Sigmoid colon (tissue), 7 donors: ENCODE results near the gene PKP1. TPM values are rescaled to one million over a fixed set of nuclear protein-coding genes. Genes with fewer than 3 reads are reported as not detected.

Experiments used
- DNase-seq: peaks from one replicate; pipeline ENCODE4 v3.0.0-alpha.2; 2019
- H3K27ac ChIP-seq, 4 donors: fragments of 200-600 bp; sonication (generic); one replicate each; pipeline ENCODE4 v1.5.1; 2016 to 2019; ENCODE audit warnings: mild to moderate bottlenecking in 1 of 4
- H3K27me3 ChIP-seq, 3 donors: fragments of 200-600 bp; sonication (generic); one replicate each; pipeline ENCODE4 v1.5.1; 2019; ENCODE audit warnings: mild to moderate bottlenecking in 1 of 3
- H3K36me3 ChIP-seq, 4 donors: fragments of 200-600 bp; sonication (generic); one replicate each; pipeline ENCODE4 v1.5.1; 2016 to 2019
- H3K4me1 ChIP-seq, 4 donors: fragments of 200-600 bp; sonication (generic); one replicate each; pipeline ENCODE4 v1.5.1; 2017 to 2019
- H3K4me3 ChIP-seq, 4 donors: fragments of 200-600 bp; sonication (generic); one replicate each; pipeline ENCODE4 v1.5.1; 2017 to 2019; ENCODE audit warnings: mild to moderate bottlenecking in 2 of 4, moderate library complexity in 1 of 4
- H3K9me3 ChIP-seq, 4 donors: fragments of 200-600 bp in 3 of 4; sonication (generic) in 3 of 4; one replicate each; pipeline versions ENCODE4 v1.5.1 to v1.6.1; 2013 to 2019
- EP300 ChIP-seq, 4 donors: sonication (generic); formaldehyde crosslinking; IDR thresholded peaks; one replicate each; pipeline ENCODE4 v1.6.1; 2017; ENCODE audit warnings: antibody characterized with exemption in 4 of 4
- POLR2A ChIP-seq, 2 donors: fragments of 450-650 bp; IDR thresholded peaks; one replicate each; pipeline ENCODE4 v1.6.1; 2016; ENCODE audit warnings: antibody characterized with exemption in 2 of 2, mild to moderate bottlenecking in 2 of 2, moderate library complexity in 2 of 2
- POLR2AphosphoS5 ChIP-seq, 4 donors: sonication (generic); formaldehyde crosslinking; IDR thresholded peaks; one replicate each; pipeline ENCODE4 v1.6.1; 2017; ENCODE audit warnings: antibody characterized with exemption in 4 of 4
- WGBS, 2 donors: extraction: QIAGEN DNeasy Blood & Tissue Kit; methylation state at CpG; one replicate each; pipeline ENCODE4 v1.1.7; 2013; 5-methylcytosine and 5-hydroxymethylcytosine counted together
- intact Hi-C: fragments of 100-400 bp; cut with DNase I; formaldehyde crosslinking; loops from one replicate; pipeline ENCODE4 v1.15.1; 2023
- polyA plus RNA-seq, 3 donors: library from polyadenylated mRNA; stranded (reverse); fragments of 200-250 nt; gene quantifications; one replicate each; pipeline ENCODE4 v1.2.3, GENCODE V29; 2013
- total RNA-seq, 4 donors: library from RNA; depleted of rRNA; stranded (reverse); fragments of >200 nt; gene quantifications; one replicate each; pipeline ENCODE4 v1.1.0, GENCODE V29; 2016
- TF ChIP-seq, protein P1 (sequence below), 4 experiments: fragments of 450-650 bp in 3 of 4; fragments of 200-600 bp in 1 of 4; IDR thresholded peaks; one replicate each; pipeline ENCODE4 v1.5.1; 2016 to 2019; ENCODE audit warnings: antibody characterized with exemption in 4 of 4, mild to moderate bottlenecking in 3 of 4, moderate library complexity in 2 of 4
- donor health status: healthy with polysubstance abuse.
- donor health status: Bipolar disorder and iron deficiency.
- donor health status: healthy.

PKP1 gene
- total and polyA plus RNA-seq, 7 donors = under 0.01 to 0.60 (median 0.16) TPM; not detected in 2

DNA sequence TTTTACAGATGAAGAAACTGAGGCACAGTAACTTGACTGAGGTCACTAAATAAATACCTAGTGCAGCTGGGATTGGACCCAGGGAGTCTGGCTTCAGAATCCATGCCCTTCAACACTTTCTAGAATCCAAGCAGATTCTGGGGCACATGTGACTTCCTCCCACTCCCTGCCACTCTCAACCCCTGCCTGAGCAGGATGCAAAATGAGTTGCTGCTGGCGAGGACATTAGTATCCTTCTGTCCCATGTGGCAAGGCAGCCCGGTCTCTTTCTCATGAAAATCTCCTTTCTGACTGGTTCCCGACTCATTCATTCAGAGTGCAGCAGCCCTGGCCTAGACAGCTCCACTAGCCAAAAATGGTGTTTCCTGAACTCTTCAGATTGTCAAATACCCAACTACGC, 65.8 kb downstream of the PKP1 start:
- TF ChIP-seq POLR2A (IDR thresholded peaks at IDR 0.05) (no peak), POLR2AphosphoS5 (IDR thresholded peaks at IDR 0.05) (no peak), EP300 (IDR thresholded peaks at IDR 0.05) (no peak)
- TF ChIP-seq, protein P1, sequence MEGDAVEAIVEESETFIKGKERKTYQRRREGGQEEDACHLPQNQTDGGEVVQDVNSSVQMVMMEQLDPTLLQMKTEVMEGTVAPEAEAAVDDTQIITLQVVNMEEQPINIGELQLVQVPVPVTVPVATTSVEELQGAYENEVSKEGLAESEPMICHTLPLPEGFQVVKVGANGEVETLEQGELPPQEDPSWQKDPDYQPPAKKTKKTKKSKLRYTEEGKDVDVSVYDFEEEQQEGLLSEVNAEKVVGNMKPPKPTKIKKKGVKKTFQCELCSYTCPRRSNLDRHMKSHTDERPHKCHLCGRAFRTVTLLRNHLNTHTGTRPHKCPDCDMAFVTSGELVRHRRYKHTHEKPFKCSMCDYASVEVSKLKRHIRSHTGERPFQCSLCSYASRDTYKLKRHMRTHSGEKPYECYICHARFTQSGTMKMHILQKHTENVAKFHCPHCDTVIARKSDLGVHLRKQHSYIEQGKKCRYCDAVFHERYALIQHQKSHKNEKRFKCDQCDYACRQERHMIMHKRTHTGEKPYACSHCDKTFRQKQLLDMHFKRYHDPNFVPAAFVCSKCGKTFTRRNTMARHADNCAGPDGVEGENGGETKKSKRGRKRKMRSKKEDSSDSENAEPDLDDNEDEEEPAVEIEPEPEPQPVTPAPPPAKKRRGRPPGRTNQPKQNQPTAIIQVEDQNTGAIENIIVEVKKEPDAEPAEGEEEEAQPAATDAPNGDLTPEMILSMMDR (IDR thresholded peaks at IDR 0.05) = no peak
- Histone ChIP-seq H3K4me1 (no peaks in the 10 kb centered on the region), H3K36me3 (no peaks in the 10 kb centered on the region), H3K27ac (no peak overlapping the region), H3K27me3 (peaks cover 0 to 10% (median 0%) of the 10 kb centered on the region in 3 donors), H3K4me3 (no peak overlapping the region), H3K9me3 (no peaks in the 10 kb centered on the region)
- intact Hi-C loops = no loop called here
- whole genome bisulfite sequencing, 2 donors = 86 to 88% methylated on average over 4 of the region's 4 CpGs
- no peak for DNase-seq

DNA sequence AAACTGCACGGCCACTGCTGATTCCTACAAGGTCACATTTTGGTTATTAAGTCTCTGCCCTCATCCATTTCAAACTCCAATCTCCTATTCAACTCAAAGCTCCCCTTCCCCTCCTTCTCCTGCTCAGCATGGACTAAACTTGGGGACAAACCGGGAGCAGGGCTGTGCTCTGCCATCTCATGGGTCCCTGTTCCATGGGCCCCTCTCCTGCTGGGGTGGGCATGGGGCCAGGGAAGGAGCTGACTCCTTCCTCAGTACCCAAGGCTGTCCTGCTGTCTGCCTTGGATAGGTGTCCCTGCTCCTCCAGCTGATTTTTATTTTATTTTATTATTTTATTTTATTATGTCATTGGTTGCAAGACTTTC, 67.0 kb downstream of the PKP1 start:
- no peaks in the 10 kb centered on the region for H3K9me3 ChIP-seq
- no peaks in the 10 kb centered on the region for H3K36me3 ChIP-seq
- 47 to 74% methylated on average over 2 of the region's 2 CpGs for WGBS, 2 donors
- H3K4me3 ChIP-seq = no peak overlapping the region
- TF ChIP-seq, protein P1 (IDR thresholded peaks at IDR 0.05) = no peak
- TF ChIP-seq EP300 (IDR thresholded peaks at IDR 0.05) = no peak
- no peak for TF ChIP-seq POLR2A (IDR thresholded peaks at IDR 0.05)
- no peak for TF ChIP-seq POLR2AphosphoS5 (IDR thresholded peaks at IDR 0.05)
- H3K27ac ChIP-seq = no peak overlapping the region
- H3K27me3 ChIP-seq = peaks cover 0 to 10% (median 0%) of the 10 kb centered on the region in 3 donors
- DNase-seq = no peak
- H3K4me1 ChIP-seq = no peaks in the 10 kb centered on the region
- intact Hi-C loops = no loop called here

DNA sequence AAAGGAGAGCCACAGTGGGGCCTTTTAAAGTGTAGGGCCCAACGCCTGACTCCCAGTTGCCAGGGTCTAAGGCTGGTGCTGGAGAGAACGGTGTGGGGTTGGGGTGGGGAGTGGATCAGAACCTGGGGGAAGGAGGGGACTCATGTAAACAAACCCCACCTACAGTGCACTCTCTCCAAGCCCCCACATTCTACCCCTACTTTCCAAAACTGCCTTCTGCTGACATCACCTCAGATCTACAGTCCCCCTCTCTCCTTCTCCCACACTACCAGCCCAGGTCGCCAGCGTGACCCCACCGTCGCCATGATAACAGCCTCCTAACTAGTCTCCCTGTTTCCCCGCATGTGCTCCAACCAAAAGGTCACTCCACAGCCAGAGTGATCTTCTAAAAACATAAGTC, 67.6 kb downstream of the PKP1 start:
- 88% methylated on average over 7 of the region's 7 CpGs for WGBS, 2 donors
- H3K27me3 ChIP-seq = peaks cover 0 to 10% (median 0%) of the 10 kb centered on the region in 3 donors
- no peaks in the 10 kb centered on the region for H3K36me3 ChIP-seq
- no peak for TF ChIP-seq POLR2AphosphoS5 (IDR thresholded peaks at IDR 0.05)
- no peak for TF ChIP-seq EP300 (IDR thresholded peaks at IDR 0.05)
- TF ChIP-seq POLR2A (IDR thresholded peaks at IDR 0.05) = no peak
- TF ChIP-seq, protein P1 (IDR thresholded peaks at IDR 0.05) = no peak
- intact Hi-C loops = no loop called here
- H3K9me3 ChIP-seq = no peaks in the 10 kb centered on the region
- H3K4me1 ChIP-seq = no peaks in the 10 kb centered on the region
- H3K4me3 ChIP-seq = no peak overlapping the region
- H3K27ac ChIP-seq = no peak overlapping the region
- no peak for DNase-seq

DNA sequence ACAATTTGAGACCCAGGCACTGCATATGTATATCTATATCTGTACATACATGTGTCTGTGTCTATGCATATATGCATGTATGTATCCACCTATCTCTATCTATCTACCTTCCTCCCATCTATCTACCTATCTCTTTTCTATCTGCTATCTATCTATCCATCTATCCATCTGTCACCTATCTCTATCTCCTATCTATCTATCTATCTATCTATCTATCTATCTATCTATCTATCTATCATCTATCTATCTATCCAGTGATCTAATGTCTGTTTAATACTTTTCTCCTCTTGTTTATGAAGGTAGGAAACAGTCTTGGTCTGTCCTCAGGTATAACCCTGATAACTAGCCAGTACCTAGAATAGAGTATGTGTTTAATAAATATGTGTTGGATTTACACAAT, 68.3 kb downstream of the PKP1 start:
- TF ChIP-seq, protein P1 (IDR thresholded peaks at IDR 0.05) = no peak
- TF ChIP-seq POLR2AphosphoS5 (IDR thresholded peaks at IDR 0.05) (no peak), EP300 (IDR thresholded peaks at IDR 0.05) (no peak), POLR2A (IDR thresholded peaks at IDR 0.05) (no peak)

More for the DNA sequence above, 68.3 kb downstream of the PKP1 start:
- H3K4me1 ChIP-seq = no peaks in the 10 kb centered on the region
- no peak overlapping the region for H3K27ac ChIP-seq
- H3K4me3 ChIP-seq = no peak overlapping the region
- H3K9me3 ChIP-seq = no peaks in the 10 kb centered on the region
- no peak for DNase-seq
- H3K27me3 ChIP-seq = peaks cover 0 to 10% (median 0%) of the 10 kb centered on the region in 3 donors
- no peaks in the 10 kb centered on the region for H3K36me3 ChIP-seq
- intact Hi-C loops = no loop called here
